ENCODE results near the gene ZDHHC8.

The ZDHHC8 gene

GRCh38 chr22:20096574-20097420 lies 34.8 kb upstream of the ZDHHC8 start:
- no peak for DNase-seq

GRCh38 chr22:20099099-20099711 lies 32.4 kb upstream of the ZDHHC8 start:
- no peak for DNase-seq

GRCh38 chr22:20101638-20102037 lies 30.0 kb upstream of the ZDHHC8 start:
- DNase-seq: no peak

GRCh38 chr22:20102203-20102780 lies 29.3 kb upstream of the ZDHHC8 start:
- no peak for DNase-seq

- DNase-seq: no peak
Observed at GRCh38 chr22:20105456-20106204, 26.0 kb upstream of the ZDHHC8 start.

- no peak for DNase-seq
Observed at GRCh38 chr22:20106205-20106848, 25.3 kb upstream of the ZDHHC8 start.

GRCh38 chr22:20106849-20107237 lies 24.8 kb upstream of the ZDHHC8 start:
- no peak for DNase-seq

GRCh38 chr22:20107471-20107901 lies 24.1 kb upstream of the ZDHHC8 start:
- DNase-seq: no peak

- no peak for DNase-seq
Observed at GRCh38 chr22:20107951-20108756, 23.4 kb upstream of the ZDHHC8 start.

GRCh38 chr22:20108757-20109230 lies 22.8 kb upstream of the ZDHHC8 start:
- no peak for DNase-seq

GRCh38 chr22:20109411-20110358 lies 21.9 kb upstream of the ZDHHC8 start:
- no peak for DNase-seq

GRCh38 chr22:20110359-20110985 lies 21.1 kb upstream of the ZDHHC8 start:
- DNase-seq: no peak

GRCh38 chr22:20111045-20111688 lies 20.4 kb upstream of the ZDHHC8 start:
- no peak for DNase-seq

- DNase-seq: no peak
Observed at GRCh38 chr22:20111689-20112622, 19.6 kb upstream of the ZDHHC8 start.

GRCh38 chr22:20112623-20113511 lies 18.7 kb upstream of the ZDHHC8 start:
- DNase-seq: no peak

- DNase-seq: no peak
Observed at GRCh38 chr22:20113551-20114310, 17.9 kb upstream of the ZDHHC8 start.

Data from inflammatory macrophage treated with lipopolysaccharide for 4 hours (primary cell).